GM21360 (cell line): Measurements from ENCODE around the gene SYT17.
A peak's percentile ranks its signal among the peaks of the same experiment; 100 is the strongest.

Source experiments
- ATAC-seq: cut with Tn5 transposase; IDR thresholded peaks from one replicate; pipeline ENCODE4 v1.9.1; 2021; ENCODE audit warnings: mild to moderate bottlenecking, moderate library complexity; ENCODE audit not compliant: unreplicated experiment

Gene SYT17

DNA sequence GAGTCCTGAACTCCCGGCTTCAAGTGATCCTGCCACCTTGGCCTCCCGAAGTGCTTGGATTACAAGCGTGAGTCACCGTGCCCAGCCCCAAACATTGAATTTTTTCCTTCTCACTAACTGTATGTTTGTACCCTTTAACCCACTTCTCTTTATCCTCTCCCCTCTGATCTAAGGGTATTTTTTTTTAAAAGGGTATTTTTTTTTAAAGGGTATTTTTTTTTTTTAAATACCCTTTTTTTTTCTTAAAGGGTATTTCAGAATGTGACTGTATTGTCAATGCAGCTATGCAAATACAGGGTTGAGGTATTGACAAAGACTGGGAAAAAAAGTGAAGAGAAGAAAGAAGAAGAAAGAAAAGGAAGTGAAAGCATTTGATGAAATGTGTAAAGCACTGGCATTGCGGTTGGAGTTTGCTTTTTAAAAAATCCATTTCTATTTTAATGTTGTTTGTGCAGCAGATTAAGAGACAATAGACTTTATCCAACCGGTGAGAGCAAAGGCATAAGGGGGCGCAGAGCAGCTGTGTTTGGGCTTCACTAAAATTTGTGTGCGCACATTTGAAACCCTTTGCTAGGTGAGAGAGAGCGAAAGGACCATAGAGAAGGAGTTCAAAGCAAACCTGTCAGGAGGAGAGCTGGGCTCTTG is 42.4 kb downstream of the SYT17 start:
- ATAC-seq = peak; percentile 71

DNA sequence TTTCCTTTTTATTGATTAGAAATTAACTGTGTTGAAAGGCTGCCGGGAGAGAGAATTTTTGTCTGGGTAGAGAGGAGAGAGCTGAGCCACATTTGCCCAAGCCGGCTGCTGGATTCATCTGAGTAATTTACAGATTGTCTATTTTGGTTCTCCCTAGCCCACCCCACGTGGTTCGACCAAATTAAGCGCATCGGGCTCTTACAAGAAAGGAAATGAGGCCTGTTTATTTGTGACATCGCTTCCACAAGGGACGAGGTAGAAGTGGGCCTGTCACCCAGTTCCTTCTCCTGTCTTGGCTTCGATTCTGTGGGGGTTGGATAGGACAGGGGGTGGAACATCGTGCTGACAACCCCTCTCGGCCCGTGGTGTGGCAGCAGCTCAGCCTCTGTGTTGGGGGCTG is 42.9 kb downstream of the SYT17 start:
- peak; percentile 28 for ATAC-seq

DNA sequence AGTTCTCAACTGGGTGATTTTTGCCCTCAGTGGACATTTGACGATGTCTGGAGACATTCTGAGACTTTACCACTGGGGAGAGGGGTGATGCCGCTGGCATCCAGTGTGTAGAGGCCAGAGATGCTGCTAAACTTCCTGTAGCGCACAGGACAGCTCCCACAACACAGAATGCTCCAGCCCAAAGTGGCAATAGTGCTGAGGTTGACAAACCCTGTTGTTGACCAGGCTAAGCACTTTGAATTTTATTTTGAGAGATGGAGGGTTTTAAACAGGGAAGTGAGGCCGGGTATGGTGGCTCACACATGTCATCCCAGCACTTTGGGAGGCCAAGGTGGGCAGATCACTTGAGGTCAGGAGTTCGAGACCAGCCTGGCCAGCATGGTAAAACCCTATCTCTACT is 44.0 kb downstream of the SYT17 start:
- no peak for ATAC-seq

DNA sequence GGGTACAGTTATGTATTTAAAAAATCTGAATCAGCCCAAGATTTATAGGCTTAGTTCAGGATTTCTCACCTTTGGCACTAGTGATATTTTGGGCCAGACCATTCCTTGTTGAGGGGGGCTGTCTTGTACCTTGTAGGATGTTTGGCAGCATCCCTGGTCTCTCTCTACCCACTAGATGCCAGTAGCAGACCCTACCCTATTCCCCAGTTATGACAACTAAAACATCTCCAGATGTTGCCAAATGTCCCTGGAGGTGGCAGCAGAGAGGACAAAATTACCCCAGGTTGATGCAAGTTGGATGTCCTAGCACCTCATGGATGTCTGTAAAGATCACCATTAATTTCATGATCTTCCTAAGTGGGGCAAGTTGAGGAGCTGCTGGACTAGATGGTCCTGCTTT is 45.8 kb downstream of the SYT17 start:
- no peak for ATAC-seq

DNA sequence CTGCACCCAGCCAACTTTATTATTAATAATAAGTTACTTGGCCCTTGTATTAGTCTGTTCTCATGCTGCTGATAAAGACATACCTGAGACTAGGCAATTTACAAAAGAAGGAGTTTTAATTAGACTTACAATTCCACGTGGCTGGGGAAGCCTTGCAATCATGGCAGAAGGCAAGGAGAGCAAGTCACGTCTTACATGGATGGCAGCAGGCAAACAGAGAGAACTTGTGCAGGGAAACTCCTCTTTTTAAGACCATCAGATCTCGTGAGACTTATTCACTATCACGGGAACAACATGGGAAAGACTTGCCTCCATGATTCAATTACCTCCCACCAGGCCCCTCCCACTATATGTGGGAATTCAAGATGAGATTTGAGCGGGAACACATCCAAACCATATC is 47.7 kb downstream of the SYT17 start:
- ATAC-seq = no peak

DNA sequence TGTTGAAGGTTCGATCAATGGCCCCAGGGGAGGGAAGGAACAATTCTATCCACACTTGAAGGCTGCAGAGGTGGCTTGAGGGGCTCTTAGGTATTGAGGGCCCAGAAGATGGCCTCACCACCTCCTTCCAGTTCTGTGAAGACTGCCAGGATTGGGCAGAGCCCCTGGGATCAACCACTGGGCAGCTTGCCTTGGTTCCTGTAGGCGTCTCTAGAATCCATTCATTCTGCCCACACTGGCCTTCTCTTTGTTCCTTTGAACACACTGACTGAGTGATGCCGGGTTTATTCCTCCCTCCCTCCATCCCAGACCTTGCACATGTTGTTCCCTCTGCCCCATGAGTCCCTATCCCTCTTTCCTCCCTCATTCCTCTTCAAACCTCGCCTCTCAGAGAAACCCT is 50.5 kb downstream of the SYT17 start:
- ATAC-seq = no peak

DNA sequence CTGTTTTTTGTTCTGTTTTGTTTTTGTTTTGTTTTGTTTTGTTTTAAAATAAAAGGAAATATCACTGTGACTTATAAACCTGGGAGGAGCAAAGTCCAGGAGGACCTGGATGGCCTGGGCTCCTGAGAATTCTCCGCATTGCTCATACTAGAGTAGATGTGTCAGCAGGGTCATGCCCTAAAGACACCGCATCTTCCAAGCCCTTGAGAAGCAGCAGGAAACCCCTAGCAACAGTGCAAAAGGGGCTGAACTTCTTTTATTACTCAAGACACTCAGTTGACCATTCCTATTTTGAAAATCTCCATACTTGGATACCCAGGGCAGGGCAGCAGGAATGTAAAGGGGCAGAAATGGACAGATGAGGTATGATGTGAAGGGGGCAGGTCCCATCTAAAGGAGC is 51.8 kb downstream of the SYT17 start:
- ATAC-seq = no peak

DNA sequence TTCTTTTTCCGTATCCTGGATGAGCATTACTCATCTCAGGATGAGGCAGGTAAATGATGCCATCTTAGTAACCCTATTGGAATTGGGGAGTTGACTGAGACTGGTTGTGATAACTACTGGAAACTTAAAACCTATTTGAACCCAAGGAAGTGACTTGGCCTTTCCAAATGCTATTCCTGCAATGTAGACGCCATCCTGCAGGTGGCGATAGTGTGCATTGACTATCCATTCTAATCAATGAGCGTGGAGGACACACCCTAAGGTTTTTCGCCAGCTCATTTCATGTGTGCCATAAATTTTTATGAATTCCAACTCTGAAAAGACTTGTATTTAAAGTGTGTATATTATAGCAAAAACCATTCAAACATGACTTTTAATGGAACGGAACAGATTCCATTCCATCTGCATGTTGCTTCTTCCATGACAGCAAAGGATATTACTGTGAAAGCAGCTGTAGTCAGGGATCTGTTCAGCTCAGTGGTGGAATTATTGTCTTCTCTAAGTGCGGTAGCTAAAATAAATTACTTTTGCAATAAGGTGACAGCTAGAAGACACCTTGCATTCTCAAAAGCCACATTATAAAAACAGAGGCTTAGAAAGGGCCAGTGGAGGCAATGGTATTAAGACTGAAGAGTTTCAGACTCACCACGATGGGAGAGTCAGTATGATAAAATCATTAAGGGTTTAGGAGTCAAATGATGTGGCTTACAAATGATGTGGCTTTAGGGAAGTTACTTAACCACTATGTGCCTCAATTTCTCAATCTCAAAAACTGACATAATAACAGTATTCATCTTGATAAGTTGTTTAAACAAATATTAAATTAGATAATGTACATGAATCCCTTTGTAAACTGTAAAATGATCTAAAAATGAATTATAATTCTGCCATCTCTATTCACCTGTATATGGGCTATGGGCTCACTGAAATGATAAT is 55.5 kb downstream of the SYT17 start:
- ATAC-seq = no peak

DNA sequence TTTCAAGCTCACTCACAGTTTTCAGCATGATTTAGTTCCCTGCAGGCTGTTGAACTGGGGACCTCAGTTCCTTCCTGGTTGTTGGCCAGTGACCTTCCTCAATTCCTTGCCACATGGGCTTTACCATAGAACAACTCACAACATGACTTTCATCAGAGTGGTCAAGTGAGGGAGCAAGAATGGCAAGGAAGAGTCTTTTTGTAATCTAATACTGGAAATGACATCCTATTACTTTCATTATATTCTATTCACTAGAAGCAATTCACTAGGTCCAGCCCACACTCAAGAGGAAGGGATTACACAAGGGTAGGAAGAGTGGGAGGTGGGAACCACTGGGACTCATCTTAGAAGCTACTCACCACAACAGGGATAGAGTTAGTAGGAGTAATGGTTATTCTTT is 57.6 kb downstream of the SYT17 start:
- no peak for ATAC-seq

DNA sequence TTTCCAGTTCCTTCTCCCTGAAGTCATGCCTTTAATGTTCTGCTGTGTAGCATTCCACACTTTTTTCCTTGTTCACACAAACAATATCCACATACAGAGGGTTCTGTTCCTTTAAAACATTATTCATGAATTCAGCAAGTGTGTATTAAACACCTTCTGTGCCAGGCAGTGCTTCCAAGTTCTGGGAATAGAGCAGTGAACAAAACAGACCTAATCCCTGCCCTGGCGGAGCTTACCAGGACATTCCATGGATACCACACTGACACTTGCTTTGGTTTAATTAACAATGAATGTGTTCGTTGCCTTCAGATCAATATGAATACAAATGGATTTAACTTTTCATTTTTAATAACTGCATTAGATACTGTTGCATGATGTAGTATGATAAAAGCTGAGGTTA is 59.6 kb downstream of the SYT17 start:
- no peak for ATAC-seq

DNA sequence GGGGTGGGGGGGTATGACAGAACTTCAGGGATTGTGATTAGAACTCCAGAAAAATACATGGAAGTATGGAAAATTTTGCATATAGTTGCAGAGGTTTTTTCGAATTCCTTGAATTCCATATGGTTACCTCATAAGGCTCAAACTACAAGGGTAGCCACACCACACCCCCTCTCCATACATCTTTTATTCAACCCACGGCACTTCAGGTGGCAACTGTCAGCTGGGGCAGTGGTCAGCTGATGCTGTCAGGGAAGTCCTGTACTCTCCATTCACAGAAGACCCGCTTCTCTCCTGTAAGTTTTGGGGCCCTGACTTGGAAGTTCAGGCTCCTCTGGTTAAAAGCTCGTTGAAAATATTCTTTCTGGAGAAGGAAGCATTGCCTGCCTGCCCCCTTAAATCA is 60.0 kb downstream of the SYT17 start:
- no peak for ATAC-seq

DNA sequence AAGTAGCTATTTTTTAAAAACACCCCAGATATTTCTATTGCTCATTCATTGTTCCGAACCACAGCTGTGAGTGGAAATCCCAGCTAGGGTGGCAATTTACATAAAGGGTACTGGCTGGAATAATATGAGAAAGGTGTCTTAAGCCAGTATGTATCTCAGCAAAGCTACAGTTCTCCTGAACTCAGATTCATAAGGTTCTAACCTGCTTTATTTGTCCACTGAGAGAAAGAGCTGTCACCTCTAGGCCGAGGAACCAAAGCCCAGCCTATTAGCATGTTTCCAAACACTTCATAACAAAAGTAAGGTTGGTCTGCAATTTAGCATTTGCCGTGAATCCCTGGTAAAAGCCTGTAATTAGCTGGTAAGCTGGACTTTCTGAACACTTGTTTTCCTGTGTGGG is 60.5 kb downstream of the SYT17 start:
- no peak for ATAC-seq

DNA sequence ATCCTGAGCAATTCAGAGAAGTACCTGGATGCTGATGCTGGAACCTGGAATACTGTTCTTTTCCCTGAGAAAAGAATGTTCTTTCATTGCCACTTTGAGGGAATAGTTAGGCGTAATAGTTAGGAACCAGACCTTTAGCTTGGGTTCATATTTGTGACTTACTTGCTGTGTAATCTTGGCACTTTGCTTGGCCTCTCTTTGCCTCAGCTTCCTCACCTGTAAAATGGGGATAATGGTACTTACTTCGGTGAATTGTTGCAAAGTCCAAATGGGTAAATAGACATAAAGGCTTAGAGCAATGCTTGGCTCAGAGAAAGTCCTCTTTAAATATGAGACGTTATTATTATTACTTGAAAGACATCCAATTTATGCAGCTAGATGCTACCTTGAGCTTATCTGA is 62.5 kb downstream of the SYT17 start:
- no peak for ATAC-seq

DNA sequence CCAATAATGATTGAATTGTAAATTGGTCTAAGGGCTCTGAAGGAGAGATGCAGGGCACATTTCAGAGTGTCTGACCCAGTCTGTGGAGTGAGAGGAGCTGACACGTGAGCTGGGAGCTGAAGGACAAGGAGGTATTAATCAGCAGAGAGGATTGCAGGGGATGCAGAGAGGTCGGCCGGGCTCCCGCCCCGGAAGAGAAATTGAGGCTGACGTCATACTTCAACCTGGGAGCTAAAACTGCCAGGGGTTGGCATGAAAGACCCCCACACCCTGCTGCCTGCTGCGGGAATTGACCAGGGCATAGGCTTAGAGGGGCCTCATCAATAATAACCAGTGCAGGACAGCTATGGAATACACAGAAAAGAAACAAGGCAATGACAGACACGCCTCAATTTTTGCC is 63.8 kb downstream of the SYT17 start:
- ATAC-seq = no peak

DNA sequence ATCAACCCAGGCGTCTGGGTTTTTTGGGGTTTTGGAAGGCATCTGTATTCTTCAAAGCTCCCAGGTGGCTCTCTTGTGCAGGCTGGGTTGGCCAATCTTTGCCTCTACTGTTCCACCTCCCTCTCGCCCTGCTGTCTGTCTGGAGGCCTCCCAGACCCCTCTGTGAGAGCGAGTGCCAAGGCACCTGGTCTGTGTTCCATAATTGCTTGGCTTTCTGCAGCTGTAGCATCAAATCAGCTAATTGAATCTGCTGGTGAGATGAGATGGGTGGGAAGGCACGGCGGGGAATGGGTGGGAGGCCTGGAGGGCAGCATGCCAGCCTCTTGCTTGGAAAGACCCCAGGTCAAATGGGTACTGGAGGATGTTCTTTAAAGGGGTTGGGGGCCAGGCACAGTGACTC is 64.9 kb downstream of the SYT17 start:
- ATAC-seq = no peak

DNA sequence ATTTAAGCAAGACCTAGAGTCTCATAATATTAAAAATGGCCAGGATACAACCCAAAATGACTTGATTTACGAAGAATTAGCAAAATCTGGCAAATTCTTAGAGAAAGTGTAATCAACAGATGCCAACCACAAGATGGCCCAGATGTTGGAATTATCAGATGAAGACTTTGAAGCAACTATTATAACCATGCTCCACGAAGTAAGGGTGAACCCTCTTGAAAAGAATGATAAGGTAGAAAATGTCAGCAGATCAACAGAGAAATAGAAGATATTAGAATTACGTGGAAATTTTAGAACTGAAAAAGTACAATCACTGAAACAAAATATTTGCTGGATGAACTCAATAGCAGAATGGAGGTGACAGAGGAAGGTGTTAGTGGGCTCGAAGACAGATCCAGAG is 67.4 kb downstream of the SYT17 start:
- no peak for ATAC-seq

DNA sequence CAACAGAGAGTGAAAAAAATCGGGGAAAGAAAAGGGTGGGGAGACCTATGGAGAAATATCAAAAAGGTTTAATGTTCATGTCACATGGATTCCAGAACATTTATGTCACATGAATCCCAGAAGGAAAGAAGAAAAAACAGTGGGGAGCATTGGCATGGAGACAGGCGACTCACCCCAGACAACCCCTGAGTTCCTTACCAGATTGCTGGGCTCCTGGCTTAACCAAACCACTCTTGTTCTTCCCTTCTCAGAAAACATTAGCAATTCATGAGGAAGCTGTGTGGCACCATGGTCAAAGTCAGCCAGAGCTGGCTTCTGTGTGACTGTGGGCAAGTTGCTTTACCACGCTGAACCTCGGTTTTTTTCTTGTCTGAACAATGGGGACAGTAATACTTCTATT is 67.8 kb downstream of the SYT17 start:
- ATAC-seq = no peak

DNA sequence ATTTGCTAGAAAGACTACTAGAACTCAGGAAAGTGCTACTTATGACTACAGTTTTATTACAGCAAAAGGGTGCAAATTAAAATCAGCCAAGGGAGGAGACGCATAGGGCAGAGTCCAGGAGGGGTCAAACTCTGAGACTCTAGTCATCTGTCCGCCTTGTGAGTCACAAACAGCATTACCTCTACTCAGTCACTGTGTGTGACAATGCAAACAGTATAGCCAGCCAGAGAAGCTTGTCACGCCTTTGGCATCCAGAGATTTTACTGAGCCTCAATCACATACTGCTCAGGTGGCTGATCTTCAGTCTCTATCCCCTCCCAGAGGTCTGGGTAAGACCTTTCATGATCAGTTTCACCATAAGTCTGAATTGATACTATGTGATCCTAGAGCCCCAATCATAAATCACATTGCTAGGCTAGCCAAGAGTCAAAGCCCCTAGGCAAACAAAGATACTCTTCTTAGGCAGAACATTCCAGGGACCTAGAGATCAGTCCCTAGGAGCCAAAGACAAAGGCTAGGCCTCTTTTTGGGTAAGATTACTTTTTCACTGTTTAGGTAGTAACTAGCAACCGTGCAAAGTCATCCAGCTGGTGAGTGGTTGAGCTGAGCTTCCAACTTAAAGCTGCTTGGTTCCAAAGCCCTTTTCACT is 68.6 kb downstream of the SYT17 start:
- ATAC-seq = no peak

DNA sequence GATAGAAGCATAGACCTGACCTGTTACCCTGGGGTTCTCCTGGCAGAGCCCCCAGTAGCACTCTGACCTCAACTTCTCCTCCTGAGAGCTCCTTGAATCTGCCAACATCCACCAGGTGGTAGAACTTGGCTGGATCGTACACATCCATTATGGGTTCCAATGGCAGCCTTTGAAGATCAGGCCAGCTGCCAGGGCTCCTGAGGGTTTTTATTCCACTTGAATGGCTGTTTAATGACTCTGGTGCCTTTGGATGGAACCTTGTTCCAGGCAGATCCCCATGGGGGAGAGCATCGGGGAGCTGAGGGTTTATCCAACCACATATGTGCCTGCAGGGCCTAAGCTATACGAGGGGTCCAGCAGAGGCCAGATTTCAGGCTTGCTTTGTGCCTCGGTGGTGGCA is 70.4 kb downstream of the SYT17 start:
- ATAC-seq = no peak

DNA sequence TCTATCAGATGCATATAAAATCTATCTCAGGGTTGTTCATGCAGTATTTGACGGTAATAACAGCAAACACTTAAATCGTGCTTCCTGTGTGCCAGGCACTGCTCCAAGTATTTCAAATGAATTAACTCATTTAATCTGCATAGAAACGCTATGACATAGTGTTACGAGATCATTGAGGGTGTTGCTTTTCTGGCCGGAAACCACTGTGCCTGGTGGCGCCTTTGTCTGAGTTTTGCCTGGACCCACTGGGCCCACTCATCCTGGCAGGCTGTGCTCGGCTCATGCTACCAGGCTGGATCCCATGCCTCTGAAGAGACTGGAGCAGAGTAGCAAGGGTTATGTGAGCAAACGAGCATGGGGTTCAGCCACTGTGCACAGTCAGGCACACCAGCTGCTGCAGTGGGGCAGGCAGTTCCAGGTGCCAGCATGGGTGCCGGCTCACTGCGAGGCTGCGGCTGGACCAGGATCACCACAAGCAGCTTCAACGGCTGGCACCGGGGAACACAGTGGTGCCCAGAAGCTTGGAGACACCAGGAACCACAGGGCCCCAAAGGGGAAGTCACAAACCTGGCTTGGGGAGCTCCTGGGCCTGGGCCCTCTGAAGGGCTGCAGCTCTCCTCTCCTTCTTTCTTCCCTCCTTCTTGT is 71.6 kb downstream of the SYT17 start:
- ATAC-seq = no peak

DNA sequence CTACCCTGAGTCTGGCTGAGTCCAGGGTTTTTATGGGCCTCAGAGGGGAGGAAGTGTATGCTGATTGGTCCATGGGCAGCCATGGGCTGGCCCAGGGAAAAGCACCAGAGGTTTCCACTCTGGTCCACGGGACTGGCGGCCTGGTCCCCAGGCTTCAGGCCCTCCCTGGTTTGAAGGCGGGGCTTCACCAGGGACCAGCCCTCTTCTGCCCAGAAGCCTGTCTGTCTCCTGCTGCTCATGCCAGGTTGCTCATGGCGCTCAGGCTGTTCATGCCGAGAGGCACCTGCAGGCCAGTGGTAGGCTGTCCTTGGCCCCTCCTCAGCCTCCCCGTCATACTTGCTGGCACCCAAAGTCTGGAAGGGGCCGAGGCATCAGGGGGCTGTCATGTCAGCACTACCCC is 72.5 kb downstream of the SYT17 start:
- no peak for ATAC-seq

DNA sequence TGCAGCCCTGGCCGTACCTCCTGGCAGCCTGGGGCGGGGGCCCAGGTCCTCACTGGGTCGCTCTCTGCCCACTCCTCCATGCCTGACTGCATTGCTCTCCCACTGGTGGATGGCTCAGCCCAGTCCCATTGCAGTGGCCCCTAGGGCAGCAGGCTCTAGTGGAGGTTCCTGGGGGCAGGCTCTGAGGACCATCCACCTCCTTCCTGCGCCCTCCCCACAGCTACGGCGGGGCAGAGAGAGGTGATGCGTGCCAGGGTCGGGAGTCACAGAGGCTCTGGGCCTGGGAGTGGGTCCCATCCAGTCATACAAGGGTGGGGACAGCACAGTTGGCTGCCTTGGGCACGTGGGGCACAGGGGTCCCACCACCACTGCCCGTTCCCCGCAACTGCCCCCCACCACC is 73.5 kb downstream of the SYT17 start:
- ATAC-seq = no peak
